ENCODE results near the gene ISM1. TPM values are rescaled to one million over a fixed set of nuclear protein-coding genes. Genes with fewer than 3 reads are reported as not detected.

The ISM1 gene
- total and polyA plus RNA-seq, 8 donors, result 0.25 to 14.3 (median 0.97) TPM; not detected in 2

GRCh38 chr20:13322621-13323020 lies 101.5 kb downstream of the ISM1 start:
- no peak for DNase-seq
- intact Hi-C loops (cut with DNase I; ENCODE audit: low total_unique reads), result no loop called here
- Histone ChIP-seq H3K9me3 (no peaks in the 10 kb centered on the region), H3K27me3 (no peaks in the 10 kb centered on the region), H3K4me3 (no peak overlapping the region), H3K27ac (no peak overlapping the region), H3K4me1 (peaks cover 0 to 5% (median 0%) of the 10 kb centered on the region in 4 donors), H3K36me3 (no peaks in the 10 kb centered on the region)
- TF ChIP-seq EP300 (IDR thresholded peaks at IDR 0.05), result no peak
- WGBS, 5 donors, result 18 to 47% (median 20%) methylated on average over 3 of the region's 3 CpGs

GRCh38 chr20:13325033-13325432 lies 104.0 kb downstream of the ISM1 start:
- peak in 1 of 2 donors; percentile 23 for DNase-seq
- TF ChIP-seq POLR2AphosphoS5 (IDR thresholded peaks at IDR 0.05) (no peak), CTCF (IDR thresholded peaks at IDR 0.05) (peak in 1 of 7 experiments; percentile 15), EP300 (IDR thresholded peaks at IDR 0.05) (no peak), POLR2A (IDR thresholded peaks at IDR 0.05) (no peak)
- H3K4me3 ChIP-seq, result no peak overlapping the region
- H3K27ac ChIP-seq, result no peak overlapping the region
- no peaks in the 10 kb centered on the region for H3K36me3 ChIP-seq
- H3K9me3 ChIP-seq, result no peaks in the 10 kb centered on the region
- WGBS, 5 donors, result 30 to 44% (median 34%) methylated on average over 6 to 8 of the region's 8 CpGs
- peaks cover 0 to 5% (median 0%) of the 10 kb centered on the region in 4 donors for H3K4me1 ChIP-seq
- no peaks in the 10 kb centered on the region for H3K27me3 ChIP-seq
- intact Hi-C loops (cut with DNase I; ENCODE audit: low total_unique reads), result no loop called here

- H3K9me3 ChIP-seq, result no peaks in the 10 kb centered on the region
- 83 to 88% (median 85%) methylated on average over 5 of the region's 5 CpGs for WGBS, 5 donors
- intact Hi-C loops (cut with DNase I; ENCODE audit: low total_unique reads), result no loop called here
Measured at GRCh38 chr20:13325796-13326340, 104.8 kb downstream of the ISM1 start.

GRCh38 chr20:13331536-13331935 lies 110.5 kb downstream of the ISM1 start:
- WGBS, 5 donors, result 70 to 88% (median 80%) methylated on average over 1 of the region's 1 CpG
- TF ChIP-seq POLR2AphosphoS5 (IDR thresholded peaks at IDR 0.05), result no peak
- TF ChIP-seq CTCF (IDR thresholded peaks at IDR 0.05), result no peak
- no peak for TF ChIP-seq EP300 (IDR thresholded peaks at IDR 0.05)
- TF ChIP-seq POLR2A (IDR thresholded peaks at IDR 0.05), result no peak

More at GRCh38 chr20:13325796-13326340, 104.8 kb downstream of the ISM1 start:
- Histone ChIP-seq H3K27me3 (no peaks in the 10 kb centered on the region), H3K36me3 (no peaks in the 10 kb centered on the region), H3K4me1 (peaks cover 0 to 5% (median 0%) of the 10 kb centered on the region in 4 donors), H3K27ac (no peak overlapping the region), H3K4me3 (no peak overlapping the region)
- no peak for DNase-seq
- TF ChIP-seq POLR2A (IDR thresholded peaks at IDR 0.05) (no peak), POLR2AphosphoS5 (IDR thresholded peaks at IDR 0.05) (no peak), EP300 (IDR thresholded peaks at IDR 0.05) (no peak)

GRCh38 chr20:13333036-13333435 lies 112.0 kb downstream of the ISM1 start:
- Histone ChIP-seq H3K27me3 (no peaks in the 10 kb centered on the region), H3K27ac (peak overlapping the region in 1 of 5 donors; percentile 20), H3K36me3 (no peaks in the 10 kb centered on the region), H3K4me3 (no peak overlapping the region), H3K4me1 (no peaks in the 10 kb centered on the region), H3K9me3 (no peaks in the 10 kb centered on the region)
- 55 to 72% (median 71%) methylated on average over 2 of the region's 2 CpGs for WGBS, 5 donors
- TF ChIP-seq POLR2AphosphoS5 (IDR thresholded peaks at IDR 0.05), result no peak
- TF ChIP-seq POLR2A (IDR thresholded peaks at IDR 0.05), result no peak
- no peak for TF ChIP-seq EP300 (IDR thresholded peaks at IDR 0.05)
- TF ChIP-seq CTCF (IDR thresholded peaks at IDR 0.05), result no peak
- intact Hi-C loops (cut with DNase I; ENCODE audit: low total_unique reads), result no loop called here
- DNase-seq, result no peak

More at GRCh38 chr20:13331536-13331935, 110.5 kb downstream of the ISM1 start:
- Histone ChIP-seq H3K27ac (no peak overlapping the region), H3K4me1 (no peaks in the 10 kb centered on the region), H3K27me3 (no peaks in the 10 kb centered on the region), H3K9me3 (no peaks in the 10 kb centered on the region), H3K4me3 (no peak overlapping the region), H3K36me3 (no peaks in the 10 kb centered on the region)
- no peak for DNase-seq
- intact Hi-C loops (cut with DNase I; ENCODE audit: low total_unique reads), result no loop called here

All from stomach (tissue), 9 donors.